Mesothelial cell of epicardium (in vitro differentiated cells): ENCODE measurements around the gene ADAMTS16. TPM values are rescaled to one million over a fixed set of nuclear protein-coding genes. Genes with fewer than 3 reads are reported as not detected.

Experiments
- DNase-seq, 2 experiments: peaks; one replicate each; pipeline ENCODE4 v3.0.0; 2021; ENCODE audit warnings: low spot score in 2 of 2; ENCODE audit not compliant: unreplicated experiment in 2 of 2
- H3K27ac Mint-ChIP-seq: 2 replicates; pipeline ENCODE4 v1.8.0; 2021; ENCODE audit warnings: mixed read lengths
- H3K27me3 Mint-ChIP-seq: 2 replicates; pipeline ENCODE4 v1.8.0; 2021; ENCODE audit warnings: low read depth, mixed read lengths
- H3K36me3 Mint-ChIP-seq: 2 replicates; pipeline ENCODE4 v1.8.0; 2021; ENCODE audit warnings: mixed read lengths
- H3K4me1 Mint-ChIP-seq: 2 replicates; pipeline ENCODE4 v1.8.0; 2021; ENCODE audit warnings: mixed read lengths
- H3K4me3 Mint-ChIP-seq: 2 replicates; pipeline ENCODE4 v1.8.0; 2021; ENCODE audit warnings: mild to moderate bottlenecking, moderate library complexity, mixed read lengths
- H3K9me3 Mint-ChIP-seq: 2 replicates; pipeline ENCODE4 v1.8.0; 2021; ENCODE audit warnings: mixed read lengths
- CTCF ChIP-seq: fragments of 200-600 bp; sonication (generic); IDR thresholded peaks from one replicate; pipeline ENCODE4 v1.5.0; 2021; ENCODE audit warnings: antibody characterized with exemption; ENCODE audit not compliant: unreplicated experiment
- total RNA-seq: library from RNA; stranded (reverse); gene quantifications from 3 replicates; pipeline ENCODE4 v1.2.1, GENCODE V29; 2021

ADAMTS16 gene
- total RNA-seq, 1 donor from 2014 or later = 24.3 TPM

GRCh38 chr5:5276430-5276829 lies 136.3 kb downstream of the ADAMTS16 start:
- Mint-ChIP-seq H3K27ac (no peak overlapping the region), H3K4me1 (peaks cover 33% of the 10 kb centered on the region), H3K27me3 (no peaks in the 10 kb centered on the region), H3K4me3 (no peak overlapping the region), H3K9me3 (no peaks in the 10 kb centered on the region), H3K36me3 (no peaks in the 10 kb centered on the region)
- no peak for TF ChIP-seq CTCF
- no peak for DNase-seq

GRCh38 chr5:5276951-5277517 lies 136.9 kb downstream of the ADAMTS16 start:
- H3K4me1 Mint-ChIP-seq = peaks cover 27% of the 10 kb centered on the region
- H3K36me3 Mint-ChIP-seq = no peaks in the 10 kb centered on the region
- H3K27ac Mint-ChIP-seq = no peak overlapping the region
- DNase-seq = no peak
- no peak for TF ChIP-seq CTCF
- H3K4me3 Mint-ChIP-seq = no peak overlapping the region
- no peaks in the 10 kb centered on the region for H3K27me3 Mint-ChIP-seq
- H3K9me3 Mint-ChIP-seq = no peaks in the 10 kb centered on the region

- Mint-ChIP-seq H3K9me3 (peaks cover 3% of the 10 kb centered on the region), H3K36me3 (no peaks in the 10 kb centered on the region), H3K4me3 (no peak overlapping the region), H3K4me1 (peaks cover 19% of the 10 kb centered on the region), H3K27me3 (no peaks in the 10 kb centered on the region), H3K27ac (no peak overlapping the region)
- no peak for DNase-seq
- no peak for TF ChIP-seq CTCF
Observed at GRCh38 chr5:5278201-5278814, 138.2 kb downstream of the ADAMTS16 start.

- no peak for TF ChIP-seq CTCF
- H3K4me1 Mint-ChIP-seq = peaks cover 16% of the 10 kb centered on the region
- H3K36me3 Mint-ChIP-seq = no peaks in the 10 kb centered on the region
- H3K27me3 Mint-ChIP-seq = no peaks in the 10 kb centered on the region
- no peak overlapping the region for H3K4me3 Mint-ChIP-seq
- H3K9me3 Mint-ChIP-seq = peaks cover 3% of the 10 kb centered on the region
- H3K27ac Mint-ChIP-seq = no peak overlapping the region
- DNase-seq = no peak
Observed at GRCh38 chr5:5278815-5279381, 138.8 kb downstream of the ADAMTS16 start.

- no peak overlapping the region for H3K27ac Mint-ChIP-seq
- no peaks in the 10 kb centered on the region for H3K27me3 Mint-ChIP-seq
- H3K9me3 Mint-ChIP-seq = peaks cover 9% of the 10 kb centered on the region
- H3K4me1 Mint-ChIP-seq = peaks cover 6% of the 10 kb centered on the region
- peaks cover 12% of the 10 kb centered on the region for H3K36me3 Mint-ChIP-seq
- TF ChIP-seq CTCF = no peak
- H3K4me3 Mint-ChIP-seq = no peak overlapping the region
- DNase-seq = no peak
Observed at GRCh38 chr5:5285906-5286305, 145.8 kb downstream of the ADAMTS16 start.
